Dermis microvascular lymphatic vessel endothelial cell (primary cell): ENCODE results near the gene RPUSD3. TPM values are rescaled to one million over a fixed set of nuclear protein-coding genes. Genes with fewer than 3 reads are reported as not detected.
A peak's percentile ranks its signal among the peaks of the same experiment; 100 is the strongest.
"Not testable (repeated sequence)": the region's sequence is repeated elsewhere in the genome, so short reads cannot be mapped to it uniquely, and the experiment has no call there.

ENCODE experiments used
- DNase-seq, 2 donors: peaks; one replicate each; pipeline versions ENCODE4 v3.0.0 to v3.0.0-alpha.2; 2010; ENCODE audit warnings: low read depth in 2 of 2
- total RNA-seq: library from RNA; depleted of rRNA; stranded (reverse); fragments of >200 nt; gene quantifications from 2 replicates; pipeline ENCODE4 v1.2.1, GENCODE V29; 2014

The RPUSD3 gene
- total RNA-seq, 1 donor from 2014 or later, result 16.7 TPM

- DNase-seq, result not testable (repeated sequence)
Observed at GRCh38 chr3:9865125-9865637, 21.4 kb upstream of the RPUSD3 start.

- no peak for DNase-seq
Observed at GRCh38 chr3:9864200-9864927, 20.6 kb upstream of the RPUSD3 start.

GRCh38 chr3:9863058-9863772, 19.4 kb upstream of the RPUSD3 start:
- DNase-seq, result no peak

- peak in 1 of 2 donors; percentile 53 for DNase-seq
Observed at GRCh38 chr3:9862391-9863057, 18.7 kb upstream of the RPUSD3 start.

GRCh38 chr3:9861626-9862130, 17.9 kb upstream of the RPUSD3 start:
- no peak for DNase-seq

- no peak for DNase-seq
Observed at GRCh38 chr3:9861201-9861600, 17.4 kb upstream of the RPUSD3 start.

GRCh38 chr3:9859530-9860025, 15.8 kb upstream of the RPUSD3 start:
- DNase-seq, result no peak

- DNase-seq, result no peak
Observed at GRCh38 chr3:9855594-9855993, 11.8 kb upstream of the RPUSD3 start.

- not testable (repeated sequence) for DNase-seq
Observed at GRCh38 chr3:9854291-9854940, 10.6 kb upstream of the RPUSD3 start.

GRCh38 chr3:9852528-9852927, 8.7 kb upstream of the RPUSD3 start:
- no peak for DNase-seq

- DNase-seq, result not testable (repeated sequence)
Observed at GRCh38 chr3:9851926-9852325, 8.1 kb upstream of the RPUSD3 start.

GRCh38 chr3:9851383-9851782, 7.6 kb upstream of the RPUSD3 start:
- DNase-seq, result not testable (repeated sequence)

- peak in 1 of 2 donors; percentile 34 for DNase-seq
Observed at GRCh38 chr3:9848860-9849259, 5.1 kb upstream of the RPUSD3 start.

GRCh38 chr3:9847870-9848269, 4.1 kb upstream of the RPUSD3 start:
- not testable (repeated sequence) for DNase-seq

- DNase-seq, result no peak
Observed at GRCh38 chr3:9846931-9847488, 3.2 kb upstream of the RPUSD3 start.

GRCh38 chr3:9846231-9846630, 2.4 kb upstream of the RPUSD3 start:
- no peak for DNase-seq

GRCh38 chr3:9841015-9841414, 2.8 kb downstream of the RPUSD3 start:
- DNase-seq, result no peak

GRCh38 chr3:9838856-9839255, 5.0 kb downstream of the RPUSD3 start:
- no peak for DNase-seq

GRCh38 chr3:9837701-9838582, 5.9 kb downstream of the RPUSD3 start:
- DNase-seq, result peak; percentile 61 to 84
